SW480 (cell line): ENCODE data around the gene NOLC1.

Source experiments
- DNase-seq: peaks from one replicate; pipeline ENCODE4 v3.0.0-alpha.2; 2016; ENCODE audit warnings: low spot score

The NOLC1 gene

DNA sequence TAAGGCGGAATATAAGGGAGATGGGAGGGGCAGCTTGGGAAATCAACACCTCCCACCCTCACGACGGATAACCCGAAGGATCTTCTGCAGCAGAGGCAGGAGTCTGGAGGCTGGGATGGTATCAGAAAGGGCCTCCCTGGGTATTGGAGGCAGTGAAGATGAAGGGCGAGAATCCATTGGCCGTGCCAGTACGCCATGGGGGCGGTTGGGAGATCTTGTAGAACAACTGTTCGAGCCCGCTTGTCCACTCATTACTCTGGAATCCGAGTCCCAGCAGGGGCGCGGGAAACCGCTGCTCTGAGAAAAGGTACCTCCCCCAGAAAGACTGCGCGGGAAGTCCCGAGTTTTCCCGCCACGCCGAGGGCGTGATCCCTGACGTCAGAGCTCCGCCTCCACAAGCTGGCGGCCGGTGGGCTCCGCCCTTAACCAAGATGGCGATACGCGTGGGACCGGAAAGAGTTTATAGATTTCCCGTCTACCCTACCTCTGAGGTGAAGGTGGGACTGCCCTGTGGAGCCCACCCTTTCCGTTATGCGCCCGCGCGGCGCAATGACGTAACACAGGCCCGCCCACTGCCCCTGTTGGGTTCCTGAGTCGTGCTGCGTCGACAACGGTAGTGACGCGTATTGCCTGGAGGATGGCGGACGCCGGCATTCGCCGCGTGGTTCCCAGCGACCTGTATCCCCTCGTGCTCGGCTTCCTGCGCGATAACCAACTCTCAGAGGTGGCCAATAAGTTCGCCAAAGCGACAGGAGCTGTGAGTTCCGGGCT is at the start of gene NOLC1:
Gene NOLC1, plus strand, starts transcription at position 616 of the 771 bp plus-strand sequence. Its CDS starts 22 bp downstream, at position 638.
- peak; percentile 99 for DNase-seq

DNA sequence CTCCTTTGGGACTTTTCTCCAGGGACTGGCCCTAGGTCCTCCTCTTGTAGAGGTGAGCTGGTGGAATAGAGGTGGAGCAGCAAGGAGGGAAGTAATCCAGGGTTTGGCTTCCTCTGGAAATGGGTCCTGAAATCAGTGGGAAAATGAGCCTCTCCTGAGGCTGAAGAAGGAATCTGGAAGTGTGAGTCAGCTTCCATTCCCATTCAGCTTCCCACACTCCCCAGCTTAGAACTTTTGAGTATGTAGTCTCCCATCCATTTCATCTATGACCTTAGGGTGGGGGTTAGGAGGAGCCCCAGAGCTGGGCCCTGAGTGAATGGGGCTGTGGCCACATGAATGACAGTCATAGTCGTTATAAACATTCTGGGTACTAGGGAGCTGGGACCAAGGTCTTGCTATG is 49.8 kb upstream of the NOLC1 start:
- DNase-seq: no peak

GRCh38 chr10:102106998-102107397 is 45.2 kb upstream of the NOLC1 start:
- DNase-seq: no peak

DNA sequence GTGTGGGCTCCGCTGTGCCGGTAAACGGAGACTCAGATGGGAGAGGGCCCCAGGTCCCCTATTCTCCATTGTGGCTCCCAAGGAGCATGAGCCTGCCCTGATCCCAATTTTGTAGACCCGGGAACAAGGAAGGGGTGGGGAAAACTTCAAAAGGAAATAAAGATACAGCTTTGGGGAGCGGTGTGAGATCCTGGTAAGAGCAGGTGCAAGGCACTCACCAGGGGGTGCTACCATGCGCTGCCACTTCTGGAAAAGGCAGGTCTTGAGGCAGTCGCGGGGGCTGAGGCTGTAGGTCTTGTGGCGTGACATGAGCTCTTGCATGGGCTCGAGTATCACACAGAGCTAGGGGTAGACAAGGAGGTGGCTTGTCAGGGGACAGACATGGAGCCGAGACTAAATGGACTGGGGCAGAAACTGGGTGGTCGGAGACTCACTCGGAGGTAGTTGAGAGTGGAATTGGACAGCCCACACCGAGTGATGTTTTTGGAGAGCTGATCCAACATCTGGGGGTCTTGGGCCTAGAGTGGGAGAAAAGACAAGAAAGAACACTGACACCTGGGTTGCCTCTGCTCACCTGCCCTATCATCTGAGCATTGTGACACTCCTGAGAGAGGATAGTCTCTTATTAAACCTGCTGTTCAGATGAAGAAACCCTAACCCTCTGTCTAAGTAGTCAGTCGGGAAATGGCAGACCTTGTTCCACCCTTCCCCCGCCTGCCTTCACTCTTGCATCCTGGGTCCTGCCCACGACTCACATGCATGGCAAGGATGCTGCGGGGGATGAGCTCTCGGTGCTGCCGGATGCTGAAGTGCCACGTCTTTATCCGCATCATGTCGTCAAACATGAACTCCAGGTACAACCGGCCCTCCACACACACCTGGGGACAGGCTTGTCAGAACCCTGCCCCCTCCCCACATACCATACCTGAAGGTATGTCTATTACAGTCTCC is 42.7 kb upstream of the NOLC1 start:
- no peak for DNase-seq

- DNase-seq: no peak
Measured at GRCh38 chr10:102111276-102111675, 40.9 kb upstream of the NOLC1 start.

DNA sequence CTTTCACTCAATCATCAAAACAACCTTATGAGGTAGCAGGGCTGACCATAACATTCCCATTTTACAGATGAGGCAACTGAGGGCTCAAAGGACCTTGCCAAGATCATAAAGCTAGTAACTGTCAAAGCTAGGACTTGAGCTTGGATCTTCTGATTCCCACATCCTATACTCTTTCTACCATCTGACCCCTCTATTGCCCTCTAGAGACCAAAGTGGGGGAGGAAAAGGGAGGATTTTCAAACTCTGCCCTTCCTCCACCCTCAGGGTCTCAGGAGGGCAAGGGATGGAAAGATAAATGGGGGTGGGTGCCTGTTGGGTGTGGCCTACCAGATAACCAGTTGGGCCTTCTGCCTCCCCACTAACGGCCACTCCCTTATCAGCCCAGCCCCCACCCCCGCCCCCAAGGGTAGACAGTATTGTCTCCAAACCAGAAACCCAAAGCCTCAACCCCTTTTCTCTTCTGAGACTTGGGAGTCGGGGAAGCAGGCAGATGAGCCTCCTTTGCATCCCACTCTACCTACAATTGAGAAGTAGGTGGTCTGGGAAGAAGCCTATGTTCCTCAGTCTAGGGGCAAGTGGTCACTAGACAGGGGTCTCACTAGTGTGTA is 39.9 kb upstream of the NOLC1 start:
- no peak for DNase-seq

DNA sequence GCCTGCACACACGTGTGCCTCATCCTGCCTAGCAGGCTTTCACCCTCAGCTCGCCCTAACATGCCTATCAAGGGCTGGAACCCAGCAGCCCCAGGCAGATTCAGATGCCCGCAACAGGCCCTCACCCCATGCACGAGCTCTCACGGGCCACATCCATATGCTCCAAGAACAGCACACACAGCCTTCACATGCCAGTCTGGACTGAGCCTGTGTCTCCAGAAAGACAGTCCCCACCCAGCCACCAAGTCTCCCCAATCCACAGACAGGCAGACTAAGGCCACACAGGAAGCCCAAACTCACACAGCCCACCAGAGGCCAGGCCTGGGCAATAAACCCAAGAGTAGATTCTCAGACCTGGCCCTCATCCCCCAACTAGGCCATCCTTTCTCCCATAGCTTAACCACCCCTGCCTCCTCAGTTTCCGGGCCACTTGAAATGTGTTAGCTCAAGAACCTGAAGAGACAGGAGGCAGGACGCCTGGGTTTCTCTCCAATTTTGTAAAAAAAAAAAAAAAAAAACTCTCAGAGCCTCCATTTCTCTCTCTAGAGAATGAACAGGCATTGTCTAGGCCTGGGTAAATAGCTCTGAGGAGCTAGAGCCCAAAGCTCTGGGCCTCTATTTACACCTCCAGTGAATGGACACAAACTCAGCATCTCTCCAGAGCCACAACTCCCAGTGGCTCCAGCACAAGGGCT is 38.8 kb upstream of the NOLC1 start:
- no peak for DNase-seq

DNA sequence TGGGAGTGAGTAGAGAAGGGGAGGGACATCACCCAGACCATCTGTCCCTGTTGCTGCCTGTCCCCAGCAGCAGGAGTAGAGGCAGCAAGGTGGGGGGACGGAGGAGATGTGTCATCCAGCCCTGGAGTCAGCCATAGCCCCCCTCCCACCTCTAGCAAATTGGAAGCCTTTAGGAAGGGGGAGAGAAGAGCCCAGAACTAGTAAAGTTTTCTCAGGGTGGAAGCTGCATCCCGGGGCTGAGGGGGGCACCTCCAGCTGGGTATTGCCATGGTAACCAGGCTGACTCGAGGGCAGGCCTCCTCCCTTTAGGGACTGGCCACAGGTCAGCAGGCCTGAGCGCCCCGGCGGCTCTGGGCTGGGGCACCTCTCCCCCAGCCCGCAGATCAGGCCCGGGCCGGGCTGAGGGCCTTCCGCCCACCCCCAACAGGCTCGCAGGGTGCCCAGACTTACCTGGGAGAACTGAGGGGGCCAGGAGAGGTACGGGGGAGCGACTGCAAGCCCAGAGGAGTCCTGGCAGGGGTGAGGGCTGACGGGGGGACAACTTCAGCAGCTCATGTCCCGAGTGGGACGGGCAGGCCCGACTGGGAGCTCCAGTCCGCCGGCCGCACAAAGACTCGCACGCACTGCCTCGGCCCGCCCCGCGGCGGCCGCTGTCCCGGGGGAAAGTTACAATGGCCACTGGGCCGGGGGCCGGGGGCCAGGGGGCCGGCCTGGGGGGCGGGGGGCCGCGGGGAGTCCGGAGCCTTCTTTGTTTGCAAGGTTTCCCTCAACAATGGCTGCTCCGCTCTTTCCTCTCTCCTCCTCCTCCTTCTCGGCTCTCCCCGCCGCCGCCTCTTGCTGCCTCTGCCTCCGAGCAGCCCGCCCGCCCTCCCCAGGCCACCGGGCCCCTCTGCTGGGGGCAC is 38.0 kb upstream of the NOLC1 start:
- no peak for DNase-seq

- peak; percentile 66 for DNase-seq
Measured at GRCh38 chr10:102114861-102115618, 37.1 kb upstream of the NOLC1 start.

DNA sequence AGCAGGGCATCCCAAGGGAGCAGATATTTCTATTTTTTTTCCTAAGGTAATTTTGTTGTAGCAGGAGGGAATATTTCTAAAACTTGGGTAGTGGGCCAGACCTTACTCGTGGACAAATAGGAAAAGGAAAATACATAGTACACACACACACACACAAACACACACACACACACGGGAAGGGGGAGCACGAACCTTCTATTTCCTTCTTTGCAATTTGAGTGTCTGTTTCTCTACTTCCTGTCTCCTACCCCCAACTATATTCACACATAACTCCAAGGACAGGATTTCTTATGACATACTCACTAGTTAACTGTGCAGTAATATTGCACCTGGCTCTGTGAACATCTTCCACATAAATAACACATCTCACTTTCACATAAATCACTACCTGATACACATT is 36.4 kb upstream of the NOLC1 start:
- DNase-seq: no peak

- no peak for DNase-seq
Measured at GRCh38 chr10:102116656-102117055, 35.5 kb upstream of the NOLC1 start.

- peak; percentile 40 for DNase-seq
Measured at GRCh38 chr10:102117391-102118159, 34.6 kb upstream of the NOLC1 start.

GRCh38 chr10:102118867-102119266 is 33.3 kb upstream of the NOLC1 start:
- no peak for DNase-seq

- DNase-seq: peak; percentile 35
Measured at GRCh38 chr10:102119417-102120141, 32.6 kb upstream of the NOLC1 start.

DNA sequence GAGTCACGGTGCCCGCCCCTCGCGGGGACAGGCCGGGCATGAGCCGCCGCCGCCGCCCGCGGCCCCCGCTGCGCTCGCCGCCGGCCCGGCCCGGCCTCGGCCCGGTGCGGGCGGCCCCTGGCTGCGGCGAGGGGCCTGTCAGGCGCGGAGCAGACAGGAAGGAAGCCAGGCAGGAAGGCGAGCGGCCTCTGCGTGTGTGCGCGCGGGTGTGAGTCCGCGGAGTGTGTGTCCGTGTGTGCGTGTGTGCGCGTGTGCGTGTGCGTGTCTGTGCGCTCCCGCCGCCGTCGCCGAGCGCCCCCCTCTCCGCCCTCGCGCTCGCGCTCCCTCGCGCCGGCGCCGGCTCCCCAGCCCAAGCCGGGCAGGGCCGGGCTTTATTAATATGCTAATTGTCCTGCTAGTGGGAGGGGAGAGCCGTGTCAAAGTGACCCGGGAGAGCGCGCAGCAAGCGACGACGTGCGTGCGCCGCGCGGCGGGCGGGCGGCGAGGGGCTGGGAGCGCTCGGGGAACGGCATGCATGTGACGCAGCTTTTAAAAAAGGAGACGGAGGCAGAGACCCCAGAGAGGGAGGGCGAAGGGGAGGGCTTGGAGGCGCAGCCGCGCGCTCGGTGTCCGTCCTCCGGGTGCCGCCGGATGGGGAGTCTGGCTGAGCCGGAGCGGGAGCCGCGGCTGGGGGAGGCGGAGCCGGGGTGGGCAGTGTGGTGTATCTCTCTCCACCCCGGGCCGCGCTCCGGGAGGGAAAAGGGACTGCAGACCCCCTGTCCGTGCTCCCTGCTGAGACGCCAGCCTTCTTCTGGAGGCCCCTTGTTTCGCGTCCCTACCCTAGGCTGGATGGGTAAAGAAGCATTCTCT is 31.8 kb upstream of the NOLC1 start, which contains the start of gene LDB1:
Gene LDB1, minus strand, starts transcription at position 227 of the 849 bp plus-strand sequence. CDS start 258 bp downstream, outside the sequence.
- DNase-seq: peak; percentile 78

DNA sequence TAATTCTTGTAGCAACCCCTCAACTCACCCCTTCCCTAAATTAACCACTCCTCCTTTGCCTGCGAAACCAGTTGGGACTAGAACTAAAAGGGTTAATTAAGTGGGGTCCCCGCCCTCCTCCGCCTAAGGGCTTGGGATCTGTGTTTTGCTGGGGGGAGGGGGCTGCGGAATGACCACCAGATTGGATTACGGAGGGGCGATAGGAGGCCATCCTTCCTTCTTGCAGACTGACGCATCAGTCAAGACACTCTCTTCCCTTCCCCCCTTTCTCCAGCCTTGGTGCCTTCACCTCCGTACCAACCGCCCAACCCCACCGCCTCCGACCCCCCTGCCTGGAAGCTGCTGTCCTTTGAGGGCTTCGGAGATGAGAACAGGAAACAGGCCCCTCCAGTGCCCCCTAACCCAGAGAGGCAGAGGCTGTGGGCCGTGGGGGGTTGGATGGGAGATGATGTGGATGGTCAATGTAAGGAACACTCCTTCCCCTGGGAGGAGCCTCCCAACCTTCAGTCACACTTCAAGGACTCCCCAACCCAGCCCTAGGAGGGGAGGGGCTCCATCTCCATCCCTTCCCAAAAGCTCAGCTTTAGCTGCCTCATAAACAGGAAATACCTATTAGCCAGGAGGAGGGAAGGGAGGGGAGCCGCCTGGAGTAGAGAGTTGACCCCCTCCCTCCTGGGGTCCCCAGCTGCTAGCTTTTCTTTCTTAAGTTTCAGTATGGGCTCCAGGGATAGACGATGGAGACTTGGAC is 31.0 kb upstream of the NOLC1 start:
- DNase-seq: no peak
